ENCODE results near the gene PLCL1.

The PLCL1 gene

GRCh38 chr2:197804049-197804757 is at the start of gene PLCL1:
PLCL1 (plus strand) TSS chr2:197804593.
- Histone ChIP-seq H3K9ac (ENCODE audit: low read depth in 1 of 2, low read length in 2 of 2) (peak within 1 kb of the TSS; percentile 7 to 40), H3K4me3 (ENCODE audit: low read depth in 1 of 2, low read length in 2 of 2) (peak within 1 kb of the TSS; percentile 73), H3K4me1 (ENCODE audit: control insufficient read depth in 1 of 2, insufficient read depth in 2 of 2, low read length in 2 of 2) (peaks cover 6 to 13% of the 10 kb centered on the region in 2 donors), H3K27me3 (ENCODE audit: control insufficient read depth in 1 of 2, insufficient read depth in 2 of 2, low read length in 2 of 2) (peaks cover 19 to 25% of the 10 kb centered on the region in 2 donors), H3K27ac (ENCODE audit: low read depth, low read length) (no peak within 1 kb of the TSS), H3K9me3 (ENCODE audit: control insufficient read depth in 1 of 2, low read length in 2 of 2) (no peaks in the 10 kb centered on the region), H3K36me3 (ENCODE audit: control insufficient read depth in 1 of 2, insufficient read depth in 2 of 2, low read length in 2 of 2) (no peaks in the 10 kb centered on the region)

- Histone ChIP-seq H3K27ac (ENCODE audit: low read depth, low read length) (no peak overlapping the region), H3K9ac (ENCODE audit: low read depth in 1 of 2, low read length in 2 of 2) (no peak overlapping the region), H3K4me3 (ENCODE audit: low read depth in 1 of 2, low read length in 2 of 2) (no peak overlapping the region), H3K9me3 (ENCODE audit: control insufficient read depth in 1 of 2, low read length in 2 of 2) (peaks cover 0 to 9% of the 10 kb centered on the region in 2 donors), H3K4me1 (ENCODE audit: control insufficient read depth in 1 of 2, insufficient read depth in 2 of 2, low read length in 2 of 2) (no peaks in the 10 kb centered on the region), H3K36me3 (ENCODE audit: control insufficient read depth in 1 of 2, insufficient read depth in 2 of 2, low read length in 2 of 2) (no peaks in the 10 kb centered on the region), H3K27me3 (ENCODE audit: control insufficient read depth in 1 of 2, insufficient read depth in 2 of 2, low read length in 2 of 2) (no peaks in the 10 kb centered on the region)
Observed at GRCh38 chr2:197759013-197759412, 45.4 kb upstream of the PLCL1 start.

- no peaks in the 10 kb centered on the region for H3K36me3 ChIP-seq (ENCODE audit: control insufficient read depth in 1 of 2, insufficient read depth in 2 of 2, low read length in 2 of 2)
- no peak overlapping the region for H3K4me3 ChIP-seq (ENCODE audit: low read depth in 1 of 2, low read length in 2 of 2)
- H3K27ac ChIP-seq (ENCODE audit: low read depth, low read length), result no peak overlapping the region
- H3K4me1 ChIP-seq (ENCODE audit: control insufficient read depth in 1 of 2, insufficient read depth in 2 of 2, low read length in 2 of 2), result no peaks in the 10 kb centered on the region
- H3K27me3 ChIP-seq (ENCODE audit: control insufficient read depth in 1 of 2, insufficient read depth in 2 of 2, low read length in 2 of 2), result no peaks in the 10 kb centered on the region
- H3K9ac ChIP-seq (ENCODE audit: low read depth in 1 of 2, low read length in 2 of 2), result no peak overlapping the region
- peaks cover 0 to 9% of the 10 kb centered on the region in 2 donors for H3K9me3 ChIP-seq (ENCODE audit: control insufficient read depth in 1 of 2, low read length in 2 of 2)
Observed at GRCh38 chr2:197759625-197760292, 44.6 kb upstream of the PLCL1 start.

- Histone ChIP-seq H3K36me3 (ENCODE audit: control insufficient read depth in 1 of 2, insufficient read depth in 2 of 2, low read length in 2 of 2) (no peaks in the 10 kb centered on the region), H3K9me3 (ENCODE audit: control insufficient read depth in 1 of 2, low read length in 2 of 2) (peaks cover 0 to 9% of the 10 kb centered on the region in 2 donors), H3K27ac (ENCODE audit: low read depth, low read length) (no peak overlapping the region), H3K9ac (ENCODE audit: low read depth in 1 of 2, low read length in 2 of 2) (no peak overlapping the region), H3K4me3 (ENCODE audit: low read depth in 1 of 2, low read length in 2 of 2) (no peak overlapping the region), H3K4me1 (ENCODE audit: control insufficient read depth in 1 of 2, insufficient read depth in 2 of 2, low read length in 2 of 2) (no peaks in the 10 kb centered on the region), H3K27me3 (ENCODE audit: control insufficient read depth in 1 of 2, insufficient read depth in 2 of 2, low read length in 2 of 2) (no peaks in the 10 kb centered on the region)
Observed at GRCh38 chr2:197760293-197760657, 44.1 kb upstream of the PLCL1 start.

- Histone ChIP-seq H3K27me3 (ENCODE audit: control insufficient read depth in 1 of 2, insufficient read depth in 2 of 2, low read length in 2 of 2) (no peaks in the 10 kb centered on the region), H3K4me3 (ENCODE audit: low read depth in 1 of 2, low read length in 2 of 2) (no peak overlapping the region), H3K9me3 (ENCODE audit: control insufficient read depth in 1 of 2, low read length in 2 of 2) (no peaks in the 10 kb centered on the region), H3K9ac (ENCODE audit: low read depth in 1 of 2, low read length in 2 of 2) (no peak overlapping the region), H3K36me3 (ENCODE audit: control insufficient read depth in 1 of 2, insufficient read depth in 2 of 2, low read length in 2 of 2) (no peaks in the 10 kb centered on the region), H3K27ac (ENCODE audit: low read depth, low read length) (no peak overlapping the region), H3K4me1 (ENCODE audit: control insufficient read depth in 1 of 2, insufficient read depth in 2 of 2, low read length in 2 of 2) (no peaks in the 10 kb centered on the region)
Observed at GRCh38 chr2:197777823-197778407, 26.5 kb upstream of the PLCL1 start.

GRCh38 chr2:197779261-197779660 is 25.1 kb upstream of the PLCL1 start:
- Histone ChIP-seq H3K27ac (ENCODE audit: low read depth, low read length) (no peak overlapping the region), H3K27me3 (ENCODE audit: control insufficient read depth in 1 of 2, insufficient read depth in 2 of 2, low read length in 2 of 2) (no peaks in the 10 kb centered on the region), H3K4me3 (ENCODE audit: low read depth in 1 of 2, low read length in 2 of 2) (no peak overlapping the region), H3K4me1 (ENCODE audit: control insufficient read depth in 1 of 2, insufficient read depth in 2 of 2, low read length in 2 of 2) (no peaks in the 10 kb centered on the region), H3K9ac (ENCODE audit: low read depth in 1 of 2, low read length in 2 of 2) (no peak overlapping the region), H3K36me3 (ENCODE audit: control insufficient read depth in 1 of 2, insufficient read depth in 2 of 2, low read length in 2 of 2) (no peaks in the 10 kb centered on the region), H3K9me3 (ENCODE audit: control insufficient read depth in 1 of 2, low read length in 2 of 2) (no peaks in the 10 kb centered on the region)

GRCh38 chr2:197782126-197782525 is 22.3 kb upstream of the PLCL1 start:
- no peak overlapping the region for H3K4me3 ChIP-seq (ENCODE audit: low read depth in 1 of 2, low read length in 2 of 2)
- H3K9ac ChIP-seq (ENCODE audit: low read depth in 1 of 2, low read length in 2 of 2), result no peak overlapping the region
- no peaks in the 10 kb centered on the region for H3K36me3 ChIP-seq (ENCODE audit: control insufficient read depth in 1 of 2, insufficient read depth in 2 of 2, low read length in 2 of 2)
- no peaks in the 10 kb centered on the region for H3K4me1 ChIP-seq (ENCODE audit: control insufficient read depth in 1 of 2, insufficient read depth in 2 of 2, low read length in 2 of 2)
- no peak overlapping the region for H3K27ac ChIP-seq (ENCODE audit: low read depth, low read length)
- peaks cover 1 to 3% of the 10 kb centered on the region in 2 donors for H3K27me3 ChIP-seq (ENCODE audit: control insufficient read depth in 1 of 2, insufficient read depth in 2 of 2, low read length in 2 of 2)
- H3K9me3 ChIP-seq (ENCODE audit: control insufficient read depth in 1 of 2, low read length in 2 of 2), result no peaks in the 10 kb centered on the region

GRCh38 chr2:197784956-197785941 is 19.1 kb upstream of the PLCL1 start, which contains the start of gene BOLL:
BOLL (minus strand) TSS chr2:197785319; CDS start chr2:197781850, 3,469 bp downstream.
- H3K9ac ChIP-seq (ENCODE audit: low read depth in 1 of 2, low read length in 2 of 2), result no peak within 1 kb of the TSS
- peak within 1 kb of the TSS; percentile 46 to 55 for H3K4me3 ChIP-seq (ENCODE audit: low read depth in 1 of 2, low read length in 2 of 2)
- H3K36me3 ChIP-seq (ENCODE audit: control insufficient read depth in 1 of 2, insufficient read depth in 2 of 2, low read length in 2 of 2), result no peaks in the 10 kb centered on the region

GRCh38 chr2:197786010-197786877 is 18.1 kb upstream of the PLCL1 start:
- no peaks in the 10 kb centered on the region for H3K36me3 ChIP-seq (ENCODE audit: control insufficient read depth in 1 of 2, insufficient read depth in 2 of 2, low read length in 2 of 2)
- no peak overlapping the region for H3K9ac ChIP-seq (ENCODE audit: low read depth in 1 of 2, low read length in 2 of 2)
- H3K27me3 ChIP-seq (ENCODE audit: control insufficient read depth in 1 of 2, insufficient read depth in 2 of 2, low read length in 2 of 2), result peaks cover 5 to 7% of the 10 kb centered on the region in 2 donors
- H3K4me1 ChIP-seq (ENCODE audit: control insufficient read depth in 1 of 2, insufficient read depth in 2 of 2, low read length in 2 of 2), result no peaks in the 10 kb centered on the region
- H3K4me3 ChIP-seq (ENCODE audit: low read depth in 1 of 2, low read length in 2 of 2), result peak overlapping the region; percentile 46 to 55
- no peaks in the 10 kb centered on the region for H3K9me3 ChIP-seq (ENCODE audit: control insufficient read depth in 1 of 2, low read length in 2 of 2)
- H3K27ac ChIP-seq (ENCODE audit: low read depth, low read length), result no peak overlapping the region

More at GRCh38 chr2:197784956-197785941, 19.1 kb upstream of the PLCL1 start, which contains the start of gene BOLL:
- Histone ChIP-seq H3K4me1 (ENCODE audit: control insufficient read depth in 1 of 2, insufficient read depth in 2 of 2, low read length in 2 of 2) (no peaks in the 10 kb centered on the region), H3K27ac (ENCODE audit: low read depth, low read length) (no peak within 1 kb of the TSS), H3K27me3 (ENCODE audit: control insufficient read depth in 1 of 2, insufficient read depth in 2 of 2, low read length in 2 of 2) (peaks cover 5 to 7% of the 10 kb centered on the region in 2 donors), H3K9me3 (ENCODE audit: control insufficient read depth in 1 of 2, low read length in 2 of 2) (no peaks in the 10 kb centered on the region)
